Caco-2 (cell line): ENCODE results near the gene AGMO. TPM values are rescaled to one million over a fixed set of nuclear protein-coding genes. Genes with fewer than 3 reads are reported as not detected.

Source experiments
- BruUV-seq: library from RNA; stranded (reverse); fragments of 400-500 nt; replicated peaks from 2 replicates; lab custom pipeline; 2021; lab: Mats Ljungman, UMichigan
- CTCF ChIA-PET: fragments of 300-600 bp; sonication (Branson Sonifier 250); formaldehyde crosslinking; loops from one replicate; lab custom pipeline; 2022; ENCODE audit warnings: antibody characterized with exemption; lab: Charles Lee
- POLR2A ChIA-PET: fragments of 300-600 bp; sonication (Branson Sonifier 250); formaldehyde crosslinking; loops from one replicate; lab custom pipeline; 2022; ENCODE audit warnings: antibody characterized with exemption; lab: Charles Lee
- DNase-seq, 2 experiments: peaks; one replicate each; pipeline versions ENCODE4 v3.0.0 to v3.0.0-alpha.2; 2020 to 2022
- H3K27me3 ChIP-seq: replicated peaks from 2 replicates; pipeline ENCODE4 v1.6.0; 2011; ENCODE audit warnings: low read length; ENCODE audit not compliant: control insufficient read depth, insufficient read depth
- H3K36me3 ChIP-seq: 2 replicates; pipeline ENCODE4 v1.5.1; 2011; ENCODE audit warnings: low read length; ENCODE audit not compliant: control insufficient read depth, insufficient read depth
- H3K4me1 ChIP-seq: fragments of 250-450 bp; sonication (Bioruptor Pico); 2 replicates; pipeline ENCODE4 v1.5.1; 2020; ENCODE audit warnings: mild to moderate bottlenecking
- H3K4me3 ChIP-seq: 2 replicates; pipeline ENCODE4 v1.5.1; 2011; ENCODE audit warnings: low read depth, mild to moderate bottlenecking, control low read depth, low read length
- H3K9me3 ChIP-seq: fragments of 250-450 bp; sonication (Bioruptor Pico); 2 replicates; pipeline ENCODE4 v1.5.1; 2020; ENCODE audit warnings: mild to moderate bottlenecking, moderate library complexity
- H3K27ac Mint-ChIP-seq: one replicate; pipeline ENCODE4 v1.8.0; 2022; ENCODE audit warnings: mixed read lengths; ENCODE audit not compliant: unreplicated experiment
- H3K27me3 Mint-ChIP-seq: one replicate; pipeline ENCODE4 v1.8.0; 2022; ENCODE audit warnings: mixed read lengths; ENCODE audit not compliant: insufficient read depth, unreplicated experiment
- H3K36me3 Mint-ChIP-seq: one replicate; pipeline ENCODE4 v1.8.0; 2022; ENCODE audit warnings: mild to moderate bottlenecking, mixed read lengths; ENCODE audit not compliant: insufficient read depth, unreplicated experiment
- H3K4me1 Mint-ChIP-seq: one replicate; pipeline ENCODE4 v1.8.0; 2022; ENCODE audit warnings: low read depth, mixed read lengths; ENCODE audit not compliant: unreplicated experiment
- H3K4me3 Mint-ChIP-seq: one replicate; pipeline ENCODE4 v1.8.0; 2022; ENCODE audit warnings: mild to moderate bottlenecking, moderate library complexity, mixed read lengths; ENCODE audit not compliant: unreplicated experiment
- H3K9me3 Mint-ChIP-seq: one replicate; pipeline ENCODE4 v1.8.0; 2022; ENCODE audit warnings: mixed read lengths; ENCODE audit not compliant: unreplicated experiment
- intact Hi-C: fragments of 100-400 bp; cut with micrococcal nuclease; formaldehyde crosslinking; loops from one replicate; pipeline ENCODE4 v1.10.0; 2022; ENCODE audit not compliant: unreplicated experiment
- total RNA-seq: library from RNA; stranded (reverse); gene quantifications from 2 replicates; pipeline ENCODE4 v1.2.3, GENCODE V29; 2022
- TF ChIP-seq, protein P1 (sequence below), 2 experiments: fragments of 200-600 bp in 1 of 2; IDR thresholded peaks; 1 replicate in 1 of 2; 2 replicates in 1 of 2; pipeline versions ENCODE4 v1.5.1 to v1.8.0; 2011 to 2022; ENCODE audit warnings: antibody characterized with exemption in 1 of 2, control low read depth in 1 of 2, inconsistent platforms in 1 of 2, low read depth in 1 of 2, low read length in 1 of 2, mild to moderate bottlenecking in 1 of 2, moderate library complexity in 1 of 2; ENCODE audit not compliant: insufficient read depth in 1 of 2, severe bottlenecking in 1 of 2, unreplicated experiment in 1 of 2

Gene AGMO
- total RNA-seq, 1 experiment from 2014 or later, result 0.16 TPM

- Mint-ChIP-seq H3K27ac (no peak overlapping the region), H3K36me3 (no peaks in the 10 kb centered on the region), H3K4me1 (no peaks in the 10 kb centered on the region), H3K27me3 (no peaks in the 10 kb centered on the region), H3K9me3 (peaks cover 26% of the 10 kb centered on the region), H3K4me3 (no peak overlapping the region)
- intact Hi-C loops, result no loop called here
- Histone ChIP-seq H3K9me3 (peaks cover 13% of the 10 kb centered on the region; the same call in 1 of the 2 replicates), H3K4me1 (no peaks in the 10 kb centered on the region), H3K4me3 (no peak overlapping the region), H3K27me3 (no peaks in the 10 kb centered on the region), H3K36me3 (no peaks in the 10 kb centered on the region)
- no peak for DNase-seq
- no TSS peak for BruUV-seq
- TF ChIP-seq, protein P1, sequence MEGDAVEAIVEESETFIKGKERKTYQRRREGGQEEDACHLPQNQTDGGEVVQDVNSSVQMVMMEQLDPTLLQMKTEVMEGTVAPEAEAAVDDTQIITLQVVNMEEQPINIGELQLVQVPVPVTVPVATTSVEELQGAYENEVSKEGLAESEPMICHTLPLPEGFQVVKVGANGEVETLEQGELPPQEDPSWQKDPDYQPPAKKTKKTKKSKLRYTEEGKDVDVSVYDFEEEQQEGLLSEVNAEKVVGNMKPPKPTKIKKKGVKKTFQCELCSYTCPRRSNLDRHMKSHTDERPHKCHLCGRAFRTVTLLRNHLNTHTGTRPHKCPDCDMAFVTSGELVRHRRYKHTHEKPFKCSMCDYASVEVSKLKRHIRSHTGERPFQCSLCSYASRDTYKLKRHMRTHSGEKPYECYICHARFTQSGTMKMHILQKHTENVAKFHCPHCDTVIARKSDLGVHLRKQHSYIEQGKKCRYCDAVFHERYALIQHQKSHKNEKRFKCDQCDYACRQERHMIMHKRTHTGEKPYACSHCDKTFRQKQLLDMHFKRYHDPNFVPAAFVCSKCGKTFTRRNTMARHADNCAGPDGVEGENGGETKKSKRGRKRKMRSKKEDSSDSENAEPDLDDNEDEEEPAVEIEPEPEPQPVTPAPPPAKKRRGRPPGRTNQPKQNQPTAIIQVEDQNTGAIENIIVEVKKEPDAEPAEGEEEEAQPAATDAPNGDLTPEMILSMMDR (IDR thresholded peaks at IDR 0.05; ENCODE audit: insufficient read depth in 1 of 2, low read depth in 1 of 2, low read length in 1 of 2, severe bottlenecking in 1 of 2, unreplicated experiment in 1 of 2), result no peak
- POLR2A ChIA-PET, result no interaction called here
- CTCF ChIA-PET, result no interaction called here
These were observed 24.5 kb upstream of the AGMO start for GRCh38 chr7:15586266-15586665.

GRCh38 chr7:15584575-15584974, 22.8 kb upstream of the AGMO start:
- CTCF ChIA-PET, result no interaction called here
- POLR2A ChIA-PET, result no interaction called here
- intact Hi-C loops, result no loop called here
- Mint-ChIP-seq H3K27me3 (no peaks in the 10 kb centered on the region), H3K9me3 (peaks cover 26% of the 10 kb centered on the region), H3K4me3 (no peak overlapping the region), H3K36me3 (no peaks in the 10 kb centered on the region), H3K27ac (no peak overlapping the region), H3K4me1 (no peaks in the 10 kb centered on the region)
- BruUV-seq, result no TSS peak
- DNase-seq, result no peak
- Histone ChIP-seq H3K4me3 (no peak overlapping the region), H3K4me1 (no peaks in the 10 kb centered on the region), H3K27me3 (no peaks in the 10 kb centered on the region), H3K36me3 (no peaks in the 10 kb centered on the region), H3K9me3 (peaks cover 13% of the 10 kb centered on the region; the same call in 1 of the 2 replicates)
- TF ChIP-seq, protein P1 (IDR thresholded peaks at IDR 0.05; ENCODE audit: insufficient read depth in 1 of 2, low read depth in 1 of 2, low read length in 1 of 2, severe bottlenecking in 1 of 2, unreplicated experiment in 1 of 2), result no peak

DNA sequence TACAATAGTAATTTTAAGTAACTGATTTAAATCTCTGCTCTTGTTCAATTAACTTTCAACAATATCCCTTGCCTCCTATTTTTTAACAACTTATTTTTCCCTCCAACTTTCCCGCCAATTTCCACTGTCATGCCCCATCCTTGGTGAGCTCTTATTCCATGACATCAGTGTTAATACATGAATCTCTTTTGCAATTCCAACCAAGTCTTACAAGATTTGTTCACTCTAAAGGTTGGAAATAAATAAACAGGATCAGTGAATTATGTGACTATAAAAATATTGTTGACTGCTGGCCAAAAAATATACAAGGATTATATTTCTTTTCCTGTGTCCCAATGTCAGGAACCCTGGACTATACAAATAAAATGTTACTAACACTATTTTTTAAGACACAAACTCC, 21.0 kb upstream of the AGMO start:
- H3K4me3 ChIP-seq, result no peak overlapping the region
- BruUV-seq, result no TSS peak
- TF ChIP-seq, protein P1 (IDR thresholded peaks at IDR 0.05; ENCODE audit: insufficient read depth in 1 of 2, low read depth in 1 of 2, low read length in 1 of 2, severe bottlenecking in 1 of 2, unreplicated experiment in 1 of 2), result no peak
- Mint-ChIP-seq H3K9me3 (peaks cover 12% of the 10 kb centered on the region), H3K4me1 (no peaks in the 10 kb centered on the region), H3K36me3 (no peaks in the 10 kb centered on the region), H3K4me3 (no peak overlapping the region), H3K27ac (no peak overlapping the region), H3K27me3 (no peaks in the 10 kb centered on the region)
- peaks cover 13% of the 10 kb centered on the region; the same call in 1 of the 2 replicates for H3K9me3 ChIP-seq
- H3K4me1 ChIP-seq, result no peaks in the 10 kb centered on the region
- no peaks in the 10 kb centered on the region for H3K36me3 ChIP-seq
- intact Hi-C loops, result no loop called here
- DNase-seq, result no peak
- H3K27me3 ChIP-seq, result no peaks in the 10 kb centered on the region
- ChIA-PET CTCF (no interaction called here), POLR2A (no interaction called here)
